Progenitor cell of endocrine pancreas (in vitro differentiated cells): ENCODE data around the gene NDUFV1. TPM values are rescaled to one million over a fixed set of nuclear protein-coding genes. Genes with fewer than 3 reads are reported as not detected.
"Not testable (repeated sequence)": the region's sequence is repeated elsewhere in the genome, so short reads cannot be mapped to it uniquely, and the experiment has no call there.

Experiments used
- DNase-seq: peaks from one replicate; pipeline ENCODE4 v3.0.0; 2021; ENCODE audit warnings: low spot score; ENCODE audit not compliant: unreplicated experiment
- H3K27ac Mint-ChIP-seq: 2 replicates; pipeline ENCODE4 v1.8.0; 2021; ENCODE audit warnings: mild to moderate bottlenecking, moderate library complexity, mixed read lengths
- H3K27me3 Mint-ChIP-seq: 2 replicates; pipeline ENCODE4 v1.8.0; 2021; ENCODE audit warnings: mixed read lengths
- H3K36me3 Mint-ChIP-seq: 2 replicates; pipeline ENCODE4 v1.8.0; 2022; ENCODE audit warnings: mixed read lengths; ENCODE audit not compliant: insufficient read depth
- H3K4me1 Mint-ChIP-seq: 2 replicates; pipeline ENCODE4 v1.8.0; 2021; ENCODE audit warnings: low read depth, mixed read lengths
- H3K4me3 Mint-ChIP-seq: 2 replicates; pipeline ENCODE4 v1.8.0; 2021; ENCODE audit warnings: low read depth, mild to moderate bottlenecking, moderate library complexity, mixed read lengths
- H3K9me3 Mint-ChIP-seq: 2 replicates; pipeline ENCODE4 v1.8.0; 2021; ENCODE audit warnings: low read depth, mixed read lengths
- total RNA-seq: library from RNA; stranded (reverse); gene quantifications from 2 replicates; pipeline ENCODE4 v1.2.1, GENCODE V29; 2021
- TF ChIP-seq, protein P1 (sequence below): fragments of 200-600 bp; sonication (generic); IDR thresholded peaks from one replicate; pipeline ENCODE4 v1.5.0; 2021; ENCODE audit warnings: antibody characterized with exemption, mild to moderate bottlenecking; ENCODE audit not compliant: unreplicated experiment

The NDUFV1 gene
- total RNA-seq, 1 donor from 2014 or later = 137 TPM

- Mint-ChIP-seq H3K27me3 (no peaks in the 10 kb centered on the region), H3K4me3 (no peak overlapping the region), H3K27ac (peak overlapping the region; percentile 41)
Observed at GRCh38 chr11:67592880-67593564, 13.7 kb upstream of the NDUFV1 start.

DNA sequence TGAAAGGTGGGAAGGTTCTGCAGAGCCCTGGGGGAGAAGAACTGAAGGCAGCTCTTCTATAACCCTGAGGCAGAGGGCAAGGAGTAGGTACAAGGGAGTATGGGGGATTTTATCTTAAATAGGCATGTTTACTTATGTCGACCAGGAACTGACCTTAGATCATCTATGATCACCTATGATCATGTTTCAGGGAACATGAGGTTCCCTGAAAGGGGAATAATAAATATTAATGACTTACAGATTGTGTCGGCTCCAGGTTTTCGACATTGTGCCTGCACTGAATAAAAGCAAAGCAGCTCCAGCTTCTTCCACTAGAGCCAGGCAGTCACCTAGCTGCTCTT, 13.2 kb upstream of the NDUFV1 start:
- TF ChIP-seq, protein P1, sequence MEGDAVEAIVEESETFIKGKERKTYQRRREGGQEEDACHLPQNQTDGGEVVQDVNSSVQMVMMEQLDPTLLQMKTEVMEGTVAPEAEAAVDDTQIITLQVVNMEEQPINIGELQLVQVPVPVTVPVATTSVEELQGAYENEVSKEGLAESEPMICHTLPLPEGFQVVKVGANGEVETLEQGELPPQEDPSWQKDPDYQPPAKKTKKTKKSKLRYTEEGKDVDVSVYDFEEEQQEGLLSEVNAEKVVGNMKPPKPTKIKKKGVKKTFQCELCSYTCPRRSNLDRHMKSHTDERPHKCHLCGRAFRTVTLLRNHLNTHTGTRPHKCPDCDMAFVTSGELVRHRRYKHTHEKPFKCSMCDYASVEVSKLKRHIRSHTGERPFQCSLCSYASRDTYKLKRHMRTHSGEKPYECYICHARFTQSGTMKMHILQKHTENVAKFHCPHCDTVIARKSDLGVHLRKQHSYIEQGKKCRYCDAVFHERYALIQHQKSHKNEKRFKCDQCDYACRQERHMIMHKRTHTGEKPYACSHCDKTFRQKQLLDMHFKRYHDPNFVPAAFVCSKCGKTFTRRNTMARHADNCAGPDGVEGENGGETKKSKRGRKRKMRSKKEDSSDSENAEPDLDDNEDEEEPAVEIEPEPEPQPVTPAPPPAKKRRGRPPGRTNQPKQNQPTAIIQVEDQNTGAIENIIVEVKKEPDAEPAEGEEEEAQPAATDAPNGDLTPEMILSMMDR = no peak
- no peak overlapping the region for H3K27ac Mint-ChIP-seq
- no peak overlapping the region for H3K4me3 Mint-ChIP-seq
- no peaks in the 10 kb centered on the region for H3K27me3 Mint-ChIP-seq
- H3K36me3 Mint-ChIP-seq = peaks cover 6% of the 10 kb centered on the region
- H3K4me1 Mint-ChIP-seq = peaks cover 2% of the 10 kb centered on the region
- peaks cover 4% of the 10 kb centered on the region for H3K9me3 Mint-ChIP-seq
- DNase-seq = no peak

More at GRCh38 chr11:67592880-67593564, 13.7 kb upstream of the NDUFV1 start:
- peaks cover 8% of the 10 kb centered on the region for H3K36me3 Mint-ChIP-seq
- TF ChIP-seq, protein P1 = no peak
- peaks cover 2% of the 10 kb centered on the region for H3K4me1 Mint-ChIP-seq
- DNase-seq = no peak
- H3K9me3 Mint-ChIP-seq = peaks cover 4% of the 10 kb centered on the region

DNA sequence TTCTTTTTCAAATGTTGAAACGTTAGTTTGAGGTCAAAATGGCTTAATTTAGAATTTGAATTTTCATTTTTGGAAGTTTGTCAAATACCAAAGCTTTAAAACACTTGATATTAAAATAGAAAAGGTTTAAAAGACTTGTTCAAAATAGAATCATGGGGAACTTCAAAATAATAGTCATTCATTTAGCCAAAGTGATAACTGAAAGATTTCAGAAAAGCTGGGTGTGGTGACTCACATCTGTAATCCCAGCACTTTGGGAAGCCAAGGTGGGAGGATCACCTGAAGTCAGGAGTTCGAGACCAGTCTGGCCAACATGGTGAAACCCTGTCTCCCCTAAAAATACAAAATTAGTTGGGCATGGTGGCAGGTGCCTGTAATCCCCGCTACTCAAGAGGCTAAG, 12.3 kb upstream of the NDUFV1 start:
- no peak overlapping the region for H3K4me3 Mint-ChIP-seq
- no peaks in the 10 kb centered on the region for H3K27me3 Mint-ChIP-seq
- peaks cover 2% of the 10 kb centered on the region for H3K4me1 Mint-ChIP-seq
- H3K36me3 Mint-ChIP-seq = peaks cover 4% of the 10 kb centered on the region
- H3K9me3 Mint-ChIP-seq = peaks cover 4% of the 10 kb centered on the region
- H3K27ac Mint-ChIP-seq = no peak overlapping the region
- no peak for DNase-seq
- TF ChIP-seq, protein P1 = no peak

- no peak overlapping the region for H3K27ac Mint-ChIP-seq
- no peaks in the 10 kb centered on the region for H3K27me3 Mint-ChIP-seq
- H3K9me3 Mint-ChIP-seq = peaks cover 4% of the 10 kb centered on the region
- peaks cover 2% of the 10 kb centered on the region for H3K36me3 Mint-ChIP-seq
- peaks cover 2% of the 10 kb centered on the region for H3K4me1 Mint-ChIP-seq
- no peak for DNase-seq
- TF ChIP-seq, protein P1 = no peak
- no peak overlapping the region for H3K4me3 Mint-ChIP-seq
Observed at GRCh38 chr11:67596753-67597300, 9.9 kb upstream of the NDUFV1 start.

GRCh38 chr11:67597458-67597857, 9.3 kb upstream of the NDUFV1 start:
- not testable (repeated sequence) for H3K36me3 Mint-ChIP-seq, H3K9me3 Mint-ChIP-seq, H3K4me3 Mint-ChIP-seq, H3K27me3 Mint-ChIP-seq, H3K27ac Mint-ChIP-seq, H3K4me1 Mint-ChIP-seq, DNase-seq

DNA sequence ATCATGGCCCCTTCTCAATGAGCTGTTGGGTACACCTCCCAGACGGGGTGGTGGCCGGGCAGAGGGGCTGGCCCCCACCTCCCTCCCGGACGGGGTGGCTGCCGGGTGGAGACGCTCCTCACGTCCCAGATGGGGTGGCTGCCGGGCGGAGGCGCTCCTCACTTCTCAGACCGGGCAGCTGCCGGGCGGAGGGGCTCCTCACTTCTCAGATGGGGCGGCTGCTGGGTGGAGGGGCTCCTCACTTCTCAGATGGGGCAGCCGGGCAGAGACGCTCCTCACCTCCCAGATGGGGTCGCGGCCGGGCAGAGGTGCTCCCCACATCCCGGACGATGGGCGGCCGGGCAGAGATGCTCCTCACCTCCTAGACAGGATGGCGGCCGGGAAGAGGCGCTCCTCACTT, 8.8 kb upstream of the NDUFV1 start:
- DNase-seq, H3K27me3 Mint-ChIP-seq, H3K9me3 Mint-ChIP-seq, H3K4me1 Mint-ChIP-seq, H3K36me3 Mint-ChIP-seq, H3K27ac Mint-ChIP-seq, H3K4me3 Mint-ChIP-seq: not testable (repeated sequence)
